ENCODE measurements around the gene ASAP3. TPM values are rescaled to one million over a fixed set of nuclear protein-coding genes. Genes with fewer than 3 reads are reported as not detected.

Gene ASAP3
- total and polyA plus RNA-seq, 2 of the 13 experiments (the other 11 are each of a cell fraction or from before 2014, with no cell fraction given): 32.6 to 37.0 TPM

- TF ChIP-seq HNRNPLL (IDR thresholded peaks at IDR 0.05; ENCODE audit: low read depth, low read length, poor library complexity, severe bottlenecking) (no peak), RELA (CRISPR knock-in tag; IDR thresholded peaks at IDR 0.05) (no peak), CREBL2 (CRISPR knock-in tag; IDR thresholded peaks at IDR 0.05; ENCODE audit: borderline replicate concordance) (no peak), NR2F2 (IDR thresholded peaks at IDR 0.05; ENCODE audit: borderline replicate concordance, low read depth) (no peak), SRY (CRISPR knock-in tag; IDR thresholded peaks at IDR 0.05) (no peak), IRF1 (CRISPR knock-in tag; IDR thresholded peaks at IDR 0.05; ENCODE audit: low read depth) (no peak), ZHX1 (CRISPR knock-in tag; IDR thresholded peaks at IDR 0.05; ENCODE audit: low read depth) (no peak)
Measured at GRCh38 chr1:23433122-23433521, 50.9 kb downstream of the ASAP3 start (continued).

- whole genome bisulfite sequencing (ENCODE audit: low lambda C conversion rate): 100% methylated on average over 5 of the region's 5 CpGs
- intact Hi-C loops (cut with micrococcal nuclease; ENCODE audit: unreplicated experiment): no loop called here
Measured at GRCh38 chr1:23431431-23431830, 52.5 kb downstream of the ASAP3 start.

More at GRCh38 chr1:23431431-23431830, 52.5 kb downstream of the ASAP3 start:
- H3K4me2 ChIP-seq (ENCODE audit: low read depth, low read length): no peak overlapping the region
- no peak for ATAC-seq
- no peaks in the 10 kb centered on the region for H3K9me3 ChIP-seq (ENCODE audit: low read length)
- no peak for FAIRE-seq
- no peak overlapping the region for H3K27ac ChIP-seq (ENCODE audit: extremely low read length, insufficient read depth, low read length)
- H3K4me1 ChIP-seq (ENCODE audit: insufficient read depth, low read length): peaks cover 24% of the 10 kb centered on the region
- peaks cover 23 to 52% of the 10 kb centered on the region in 2 experiments for H3K36me3 ChIP-seq (replicated peaks in 1 of 2; ENCODE audit: control insufficient read depth in 1 of 2, insufficient read depth in 2 of 2, low read length in 2 of 2)
- no TSS peak for BruUV-seq (replicated peaks)
- no peak overlapping the region for H3K4me3 ChIP-seq (replicated peaks in 1 of 3; ENCODE audit: insufficient read depth in 1 of 3, low read depth in 2 of 3, low read length in 3 of 3)
- no peaks in the 10 kb centered on the region for H3K27me3 ChIP-seq (ENCODE audit: control insufficient read depth in 1 of 2, insufficient read depth in 2 of 2, low read length in 2 of 2)
- no peak for DNase-seq (ENCODE audit: low spot score)
- no peaks in the 10 kb centered on the region for H3K79me2 ChIP-seq (ENCODE audit: insufficient read depth, low read length)
- in situ Hi-C loops (cut with HindIII; ENCODE audit: extremely low pct_ligation_motif_present, low pct_unique_long_range_greater_than_20kb): no loop called here
- H2AFZ ChIP-seq (ENCODE audit: low read length): no peak overlapping the region
- ChIA-PET CTCF (ENCODE audit: low intra/inter-chr PET ratio, low total read pairs) (no interaction called here), POLR2A (no interaction called here)
- H3K9ac ChIP-seq (ENCODE audit: insufficient read depth, low read depth, low read length): no peak overlapping the region
- H4K20me1 ChIP-seq (ENCODE audit: insufficient read depth, low read length): no peaks in the 10 kb centered on the region
- TF ChIP-seq ZNF768 (CRISPR knock-in tag; IDR thresholded peaks at IDR 0.05): peak; percentile 17; the same call in 1 of the 2 replicates
- no peak for TF ChIP-seq ZNF772 (CRISPR knock-in tag; IDR thresholded peaks at IDR 0.05)

Measured in HepG2 (cell line).